DMS153 (cell line): ENCODE measurements around the gene MBOAT2.
"Not testable (repeated sequence)": the region's sequence is repeated elsewhere in the genome, so short reads cannot be mapped to it uniquely, and the experiment has no call there.

Source experiments
- DNase-seq: peaks from one replicate; lab custom pipeline; 2025; lab: John Stamatoyannopoulos, UW

The MBOAT2 gene

GRCh38 chr2:8992643-8993042 is 10.8 kb downstream of the MBOAT2 start:
- no peak for DNase-seq

GRCh38 chr2:8989536-8990079 is 13.9 kb downstream of the MBOAT2 start:
- no peak for DNase-seq

GRCh38 chr2:8987410-8987809 is 16.1 kb downstream of the MBOAT2 start:
- no peak for DNase-seq

GRCh38 chr2:8986327-8986976 is 17.0 kb downstream of the MBOAT2 start:
- no peak for DNase-seq

GRCh38 chr2:8985561-8986326 is 17.7 kb downstream of the MBOAT2 start:
- DNase-seq = no peak

GRCh38 chr2:8984855-8985254 is 18.6 kb downstream of the MBOAT2 start:
- no peak for DNase-seq

GRCh38 chr2:8984157-8984556 is 19.3 kb downstream of the MBOAT2 start:
- no peak for DNase-seq

- no peak for DNase-seq
These were observed 19.9 kb downstream of the MBOAT2 start for GRCh38 chr2:8983571-8983970.

- DNase-seq = no peak
These were observed 21.6 kb downstream of the MBOAT2 start for GRCh38 chr2:8981876-8982275.

- DNase-seq = no peak
These were observed 23.4 kb downstream of the MBOAT2 start for GRCh38 chr2:8980096-8980495.

GRCh38 chr2:8977758-8978157 is 25.7 kb downstream of the MBOAT2 start:
- DNase-seq = no peak

- DNase-seq = no peak
These were observed 26.8 kb downstream of the MBOAT2 start for GRCh38 chr2:8976442-8977259.

GRCh38 chr2:8974016-8974415 is 29.5 kb downstream of the MBOAT2 start:
- no peak for DNase-seq

GRCh38 chr2:8973017-8973416 is 30.5 kb downstream of the MBOAT2 start:
- not testable (repeated sequence) for DNase-seq

- not testable (repeated sequence) for DNase-seq
These were observed 30.9 kb downstream of the MBOAT2 start for GRCh38 chr2:8972535-8972934.

GRCh38 chr2:8969348-8969747 is 34.1 kb downstream of the MBOAT2 start:
- DNase-seq = not testable (repeated sequence)

- no peak for DNase-seq
These were observed 37.2 kb downstream of the MBOAT2 start for GRCh38 chr2:8966123-8966908.

GRCh38 chr2:8965216-8965969 is 38.1 kb downstream of the MBOAT2 start:
- no peak for DNase-seq

- DNase-seq = no peak
These were observed 40.6 kb downstream of the MBOAT2 start for GRCh38 chr2:8962890-8963289.

- no peak for DNase-seq
These were observed 45.9 kb downstream of the MBOAT2 start for GRCh38 chr2:8957628-8958027.

- no peak for DNase-seq
These were observed 46.7 kb downstream of the MBOAT2 start for GRCh38 chr2:8956774-8957173.
